ENCODE data around the gene PDE10A.
A peak's percentile ranks its signal among the peaks of the same experiment; 100 is the strongest.

PDE10A gene

GRCh38 chr6:165321555-165322145, 341.4 kb downstream of the PDE10A start:
- TF ChIP-seq, protein P1, sequence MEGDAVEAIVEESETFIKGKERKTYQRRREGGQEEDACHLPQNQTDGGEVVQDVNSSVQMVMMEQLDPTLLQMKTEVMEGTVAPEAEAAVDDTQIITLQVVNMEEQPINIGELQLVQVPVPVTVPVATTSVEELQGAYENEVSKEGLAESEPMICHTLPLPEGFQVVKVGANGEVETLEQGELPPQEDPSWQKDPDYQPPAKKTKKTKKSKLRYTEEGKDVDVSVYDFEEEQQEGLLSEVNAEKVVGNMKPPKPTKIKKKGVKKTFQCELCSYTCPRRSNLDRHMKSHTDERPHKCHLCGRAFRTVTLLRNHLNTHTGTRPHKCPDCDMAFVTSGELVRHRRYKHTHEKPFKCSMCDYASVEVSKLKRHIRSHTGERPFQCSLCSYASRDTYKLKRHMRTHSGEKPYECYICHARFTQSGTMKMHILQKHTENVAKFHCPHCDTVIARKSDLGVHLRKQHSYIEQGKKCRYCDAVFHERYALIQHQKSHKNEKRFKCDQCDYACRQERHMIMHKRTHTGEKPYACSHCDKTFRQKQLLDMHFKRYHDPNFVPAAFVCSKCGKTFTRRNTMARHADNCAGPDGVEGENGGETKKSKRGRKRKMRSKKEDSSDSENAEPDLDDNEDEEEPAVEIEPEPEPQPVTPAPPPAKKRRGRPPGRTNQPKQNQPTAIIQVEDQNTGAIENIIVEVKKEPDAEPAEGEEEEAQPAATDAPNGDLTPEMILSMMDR (conservative IDR thresholded peaks at IDR 0.05; ENCODE audit: low read length), result no peak
- H3K4me3 ChIP-seq (ENCODE audit: low read length), result no peak overlapping the region
- DNase-seq (ENCODE audit: low read depth), result no peak

GRCh38 chr6:165321150-165321549, 341.9 kb downstream of the PDE10A start:
- DNase-seq (ENCODE audit: low read depth), result no peak
- TF ChIP-seq, protein P1 (conservative IDR thresholded peaks at IDR 0.05; ENCODE audit: low read length), result no peak
- H3K4me3 ChIP-seq (ENCODE audit: low read length), result no peak overlapping the region

- H3K4me3 ChIP-seq (ENCODE audit: low read length), result no peak overlapping the region
- TF ChIP-seq, protein P1 (conservative IDR thresholded peaks at IDR 0.05; ENCODE audit: low read length), result no peak
- DNase-seq (ENCODE audit: low read depth), result no peak
Observed at GRCh38 chr6:165317723-165318122, 345.3 kb downstream of the PDE10A start.

DNA sequence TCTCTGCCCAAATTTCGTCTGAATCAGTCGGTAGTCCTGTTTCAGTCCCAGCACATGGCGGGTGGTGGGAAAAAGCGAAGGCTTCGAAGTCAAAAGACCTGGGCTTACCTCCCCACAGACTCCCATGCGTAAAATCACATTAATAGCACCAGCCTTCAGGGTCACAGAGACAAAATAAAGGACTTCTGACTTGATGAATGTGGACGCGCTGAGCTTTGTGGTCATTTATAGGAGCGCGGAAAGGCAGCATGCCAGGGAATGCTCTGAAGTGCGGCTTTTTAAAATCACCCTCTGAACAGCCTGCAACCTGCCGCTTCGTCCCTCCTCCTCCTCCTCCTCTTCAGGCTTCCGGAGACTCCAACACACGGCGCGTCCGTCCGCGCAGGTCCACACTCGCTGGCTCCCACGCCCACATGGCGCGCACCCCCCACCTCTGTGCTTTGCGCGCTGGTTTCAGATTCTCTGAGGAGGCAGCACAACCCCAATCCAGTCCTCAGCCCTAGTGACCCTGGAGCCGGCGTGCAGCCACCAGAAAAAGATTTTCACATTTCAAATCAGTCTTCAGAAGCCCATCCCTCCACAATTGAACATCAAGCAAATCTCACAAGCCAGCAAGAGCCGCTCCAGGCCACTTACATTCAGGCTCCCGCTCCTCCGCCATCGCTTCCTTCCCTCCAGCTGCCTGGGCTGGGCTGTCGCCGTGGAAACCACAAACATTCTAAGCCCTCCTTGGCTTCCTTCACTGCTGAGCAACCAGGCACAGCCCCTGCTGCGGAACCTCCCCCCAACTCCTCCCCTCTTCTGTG, 353.9 kb downstream of the PDE10A start, which contains the start of gene C6orf118:
TSS of gene C6orf118 (minus strand) at position 680 of the 806 bp plus-strand sequence. CDS start at position 661, 19 bp downstream.
- TF ChIP-seq, protein P1 (conservative IDR thresholded peaks at IDR 0.05; ENCODE audit: low read length), result no peak
- H3K4me3 ChIP-seq (ENCODE audit: low read length), result peak within 1 kb of the TSS; percentile 51
- DNase-seq (ENCODE audit: low read depth), result peak; percentile 17

DNA sequence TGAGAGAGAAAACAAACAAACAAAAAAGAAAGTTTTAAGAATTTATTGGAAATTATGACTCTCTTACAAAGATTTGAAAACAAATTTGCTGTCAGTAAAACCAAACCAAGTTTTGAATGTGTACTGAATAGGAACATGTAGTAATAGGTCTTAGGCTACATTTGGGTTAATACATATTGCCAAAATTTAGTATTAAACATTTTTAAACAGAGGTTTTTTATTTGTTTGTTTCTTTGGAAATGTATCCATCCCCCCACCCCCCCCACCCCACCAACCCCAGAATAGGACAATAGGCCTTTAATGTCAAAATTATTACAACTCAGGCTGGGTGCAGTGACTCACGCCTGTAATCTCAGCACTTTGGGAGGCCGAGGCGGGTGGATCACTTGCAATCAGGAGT, 356.1 kb downstream of the PDE10A start:
- no peak overlapping the region for H3K4me3 ChIP-seq (ENCODE audit: low read length)
- TF ChIP-seq, protein P1 (conservative IDR thresholded peaks at IDR 0.05; ENCODE audit: low read length), result no peak
- DNase-seq (ENCODE audit: low read depth), result no peak

DNA sequence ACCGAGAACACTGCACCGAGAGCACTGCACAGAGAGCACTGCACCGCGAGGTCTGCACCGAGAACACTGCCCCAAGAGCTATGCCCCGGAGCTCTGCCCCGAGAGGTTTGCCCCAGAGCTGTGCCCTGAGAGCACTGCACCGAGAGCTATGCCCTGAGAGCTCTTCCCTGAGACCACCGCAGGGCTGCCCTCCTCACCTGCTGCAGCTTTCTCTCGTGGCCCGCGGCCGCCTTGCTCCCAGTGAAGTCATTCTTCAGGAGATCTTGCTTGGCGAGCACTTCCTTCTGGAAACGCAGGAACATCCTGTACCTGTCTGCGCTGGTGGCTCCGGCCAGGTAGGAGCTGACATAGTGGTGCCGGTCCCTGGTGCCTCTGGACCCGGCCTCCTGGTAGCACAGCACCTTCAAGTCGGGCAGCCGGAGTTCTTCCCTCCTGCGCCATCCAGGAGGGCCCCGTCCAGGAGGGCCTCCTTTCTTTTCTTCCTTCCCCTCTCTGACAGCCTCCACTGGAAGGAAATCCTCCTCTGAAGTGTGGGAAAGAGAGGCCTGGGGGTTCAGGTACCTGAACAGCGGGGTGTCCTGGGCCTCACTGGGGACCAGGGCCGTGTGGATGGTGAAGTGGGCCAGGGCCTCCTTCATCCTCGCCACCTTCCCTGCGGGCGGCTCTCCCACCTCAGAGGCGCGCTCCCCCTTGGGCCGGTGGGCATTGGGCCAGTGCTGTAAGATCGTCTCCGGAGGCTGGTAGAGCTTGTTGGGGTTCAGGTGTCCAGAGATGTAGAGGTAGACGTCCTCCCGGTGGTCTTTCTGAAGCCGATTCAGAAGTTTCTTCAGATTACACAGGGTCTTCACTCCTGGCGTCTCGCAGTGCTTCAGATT, 361.4 kb downstream of the PDE10A start:
- H3K4me3 ChIP-seq (ENCODE audit: low read length), result no peak overlapping the region
- TF ChIP-seq, protein P1 (conservative IDR thresholded peaks at IDR 0.05; ENCODE audit: low read length), result no peak
- DNase-seq (ENCODE audit: low read depth), result no peak
